Esophagus squamous epithelium (tissue), 4 donors: Measurements from ENCODE around the gene GSG1L.

Source experiments
- POLR2A ChIP-seq, 4 donors: fragments of 450-650 bp; IDR thresholded peaks; one replicate each; pipeline ENCODE4 v1.6.1; 2017; ENCODE audit warnings: antibody characterized with exemption in 4 of 4, mild to moderate bottlenecking in 4 of 4, moderate library complexity in 3 of 4
- TF ChIP-seq, protein P1 (sequence below), 6 experiments: fragments of 450-650 bp in 4 of 6; fragments of 200-600 bp in 2 of 6; sonication (generic) in 2 of 6; IDR thresholded peaks; one replicate each; pipeline ENCODE4 v1.5.1; 2016 to 2019; ENCODE audit warnings: antibody characterized with exemption in 6 of 6, mild to moderate bottlenecking in 4 of 6, moderate library complexity in 4 of 6

DNA sequence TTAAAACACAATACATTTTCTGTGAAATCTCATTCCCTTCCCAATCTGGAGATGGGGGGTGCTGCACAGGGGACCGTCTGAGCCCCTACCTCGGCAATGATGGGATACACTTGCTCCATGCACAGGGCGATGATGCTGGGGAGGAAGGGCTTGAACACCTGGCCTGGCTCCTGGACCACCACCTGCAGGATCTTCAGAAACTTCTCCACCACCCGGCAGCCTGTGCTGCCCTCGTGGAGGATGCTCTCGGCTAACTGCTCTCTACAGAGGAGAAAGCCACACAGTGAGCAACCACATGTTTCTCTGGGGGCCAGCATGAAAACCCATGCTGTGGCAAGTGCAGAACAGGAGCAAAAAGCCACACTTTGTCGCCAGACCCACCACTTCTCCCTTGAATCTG, 42.4 kb upstream of the GSG1L start:
- TF ChIP-seq POLR2A (IDR thresholded peaks at IDR 0.05), result no peak
- TF ChIP-seq, protein P1, sequence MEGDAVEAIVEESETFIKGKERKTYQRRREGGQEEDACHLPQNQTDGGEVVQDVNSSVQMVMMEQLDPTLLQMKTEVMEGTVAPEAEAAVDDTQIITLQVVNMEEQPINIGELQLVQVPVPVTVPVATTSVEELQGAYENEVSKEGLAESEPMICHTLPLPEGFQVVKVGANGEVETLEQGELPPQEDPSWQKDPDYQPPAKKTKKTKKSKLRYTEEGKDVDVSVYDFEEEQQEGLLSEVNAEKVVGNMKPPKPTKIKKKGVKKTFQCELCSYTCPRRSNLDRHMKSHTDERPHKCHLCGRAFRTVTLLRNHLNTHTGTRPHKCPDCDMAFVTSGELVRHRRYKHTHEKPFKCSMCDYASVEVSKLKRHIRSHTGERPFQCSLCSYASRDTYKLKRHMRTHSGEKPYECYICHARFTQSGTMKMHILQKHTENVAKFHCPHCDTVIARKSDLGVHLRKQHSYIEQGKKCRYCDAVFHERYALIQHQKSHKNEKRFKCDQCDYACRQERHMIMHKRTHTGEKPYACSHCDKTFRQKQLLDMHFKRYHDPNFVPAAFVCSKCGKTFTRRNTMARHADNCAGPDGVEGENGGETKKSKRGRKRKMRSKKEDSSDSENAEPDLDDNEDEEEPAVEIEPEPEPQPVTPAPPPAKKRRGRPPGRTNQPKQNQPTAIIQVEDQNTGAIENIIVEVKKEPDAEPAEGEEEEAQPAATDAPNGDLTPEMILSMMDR (IDR thresholded peaks at IDR 0.05), result no peak
